ENCODE data around the gene TRMU. TPM values are rescaled to one million over a fixed set of nuclear protein-coding genes. Genes with fewer than 3 reads are reported as not detected.

Gene TRMU
- total RNA-seq, 3 donors from 2014 or later (not counting 1 experiment from before 2014, with no cell fraction given) = 54.5 to 77.9 (median 58.4) TPM

DNA sequence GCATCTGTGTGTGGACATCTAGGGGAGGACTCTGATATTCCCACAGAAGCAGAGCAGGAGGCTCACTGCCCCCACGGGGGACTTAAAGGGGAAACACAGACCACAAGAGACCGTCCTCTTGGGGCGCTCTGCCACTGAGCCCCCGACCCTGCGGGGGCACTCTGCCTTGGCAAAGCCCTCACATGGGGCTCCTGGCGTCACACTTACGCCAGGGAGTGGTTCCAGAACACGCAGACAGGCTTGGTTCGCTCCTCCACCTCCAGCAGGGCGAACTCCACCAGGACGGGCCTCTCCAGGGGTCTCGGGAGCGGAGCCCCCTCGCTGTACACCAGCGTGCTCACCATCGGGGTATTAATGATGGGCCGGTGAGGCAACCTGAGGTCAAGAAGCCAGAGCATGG, 45.1 kb downstream of the TRMU start:
- H3K36me3 ChIP-seq (ENCODE audit: control insufficient read depth, insufficient read depth, low read length) = no peaks in the 10 kb centered on the region
- H3K9me3 ChIP-seq (ENCODE audit: control insufficient read depth, insufficient read depth, low read length) = peaks cover 12% of the 10 kb centered on the region
- no peak overlapping the region for H3K4me3 ChIP-seq (ENCODE audit: low read length)
- intact Hi-C loops (cut with micrococcal nuclease) = no loop called here
- no peaks in the 10 kb centered on the region for H3K36me3 Mint-ChIP-seq
- peaks cover 0 to 9% of the 10 kb centered on the region in 2 donors for H3K27me3 Mint-ChIP-seq (ENCODE audit: low read depth in 2 of 2)
- H3K9me3 Mint-ChIP-seq = peaks cover 3 to 6% of the 10 kb centered on the region in 2 donors
- H3K27me3 ChIP-seq (ENCODE audit: control insufficient read depth, insufficient read depth, low read length) = no peaks in the 10 kb centered on the region
- TF ChIP-seq, protein P1, sequence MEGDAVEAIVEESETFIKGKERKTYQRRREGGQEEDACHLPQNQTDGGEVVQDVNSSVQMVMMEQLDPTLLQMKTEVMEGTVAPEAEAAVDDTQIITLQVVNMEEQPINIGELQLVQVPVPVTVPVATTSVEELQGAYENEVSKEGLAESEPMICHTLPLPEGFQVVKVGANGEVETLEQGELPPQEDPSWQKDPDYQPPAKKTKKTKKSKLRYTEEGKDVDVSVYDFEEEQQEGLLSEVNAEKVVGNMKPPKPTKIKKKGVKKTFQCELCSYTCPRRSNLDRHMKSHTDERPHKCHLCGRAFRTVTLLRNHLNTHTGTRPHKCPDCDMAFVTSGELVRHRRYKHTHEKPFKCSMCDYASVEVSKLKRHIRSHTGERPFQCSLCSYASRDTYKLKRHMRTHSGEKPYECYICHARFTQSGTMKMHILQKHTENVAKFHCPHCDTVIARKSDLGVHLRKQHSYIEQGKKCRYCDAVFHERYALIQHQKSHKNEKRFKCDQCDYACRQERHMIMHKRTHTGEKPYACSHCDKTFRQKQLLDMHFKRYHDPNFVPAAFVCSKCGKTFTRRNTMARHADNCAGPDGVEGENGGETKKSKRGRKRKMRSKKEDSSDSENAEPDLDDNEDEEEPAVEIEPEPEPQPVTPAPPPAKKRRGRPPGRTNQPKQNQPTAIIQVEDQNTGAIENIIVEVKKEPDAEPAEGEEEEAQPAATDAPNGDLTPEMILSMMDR (IDR thresholded peaks at IDR 0.05) = no peak
- no peak overlapping the region for H3K27ac ChIP-seq (ENCODE audit: low read length)
- peaks cover 12% of the 10 kb centered on the region for H3K4me1 ChIP-seq (ENCODE audit: control insufficient read depth, insufficient read depth, low read length)
- no peak for DNase-seq
- peaks cover 16 to 20% of the 10 kb centered on the region in 2 donors for H3K4me1 Mint-ChIP-seq
- no peak for ATAC-seq
- no peak overlapping the region for H3K4me3 Mint-ChIP-seq
- 84% methylated on average over 17 of the region's 17 CpGs for WGBS (ENCODE audit: insufficient coverage)
- no peak overlapping the region for H3K27ac Mint-ChIP-seq

DNA sequence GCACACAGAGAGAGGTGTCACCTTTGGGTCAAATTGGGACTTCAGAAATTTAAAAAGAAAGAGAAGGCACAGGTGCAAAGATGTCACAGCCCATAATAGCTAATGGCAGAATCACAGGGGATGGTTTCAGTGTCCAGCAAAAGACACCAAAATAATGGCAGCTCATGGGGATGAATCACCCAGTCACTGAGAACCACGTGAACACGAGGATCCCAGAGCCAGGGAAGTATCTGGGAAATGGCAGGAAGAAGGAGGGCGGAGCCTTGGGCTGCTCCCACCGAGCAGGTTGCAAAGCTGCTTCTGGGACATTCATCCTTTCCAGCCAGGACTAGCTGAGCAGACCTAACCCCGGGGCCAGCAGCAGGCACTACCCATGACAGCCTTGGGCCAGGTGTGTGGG, 45.6 kb downstream of the TRMU start:
- H3K27ac ChIP-seq (ENCODE audit: low read length) = no peak overlapping the region
- peaks cover 11 to 20% of the 10 kb centered on the region in 2 donors for H3K4me1 Mint-ChIP-seq
- H3K36me3 Mint-ChIP-seq = no peaks in the 10 kb centered on the region
- peaks cover 0 to 2% of the 10 kb centered on the region in 2 donors for H3K9me3 Mint-ChIP-seq
- DNase-seq = no peak
- ATAC-seq = no peak
- WGBS (ENCODE audit: insufficient coverage) = 76% methylated on average over 5 of the region's 5 CpGs
- no peak overlapping the region for H3K4me3 ChIP-seq (ENCODE audit: low read length)
- TF ChIP-seq, protein P1 (IDR thresholded peaks at IDR 0.05) = no peak
- no peak overlapping the region for H3K27ac Mint-ChIP-seq
- peaks cover 12% of the 10 kb centered on the region for H3K4me1 ChIP-seq (ENCODE audit: control insufficient read depth, insufficient read depth, low read length)
- no peak overlapping the region for H3K4me3 Mint-ChIP-seq
- no peaks in the 10 kb centered on the region for H3K36me3 ChIP-seq (ENCODE audit: control insufficient read depth, insufficient read depth, low read length)
- no peaks in the 10 kb centered on the region for H3K27me3 ChIP-seq (ENCODE audit: control insufficient read depth, insufficient read depth, low read length)
- intact Hi-C loops (cut with micrococcal nuclease) = no loop called here
- H3K9me3 ChIP-seq (ENCODE audit: control insufficient read depth, insufficient read depth, low read length) = peaks cover 8% of the 10 kb centered on the region
- peaks cover 0 to 7% of the 10 kb centered on the region in 2 donors for H3K27me3 Mint-ChIP-seq (ENCODE audit: low read depth in 2 of 2)

DNA sequence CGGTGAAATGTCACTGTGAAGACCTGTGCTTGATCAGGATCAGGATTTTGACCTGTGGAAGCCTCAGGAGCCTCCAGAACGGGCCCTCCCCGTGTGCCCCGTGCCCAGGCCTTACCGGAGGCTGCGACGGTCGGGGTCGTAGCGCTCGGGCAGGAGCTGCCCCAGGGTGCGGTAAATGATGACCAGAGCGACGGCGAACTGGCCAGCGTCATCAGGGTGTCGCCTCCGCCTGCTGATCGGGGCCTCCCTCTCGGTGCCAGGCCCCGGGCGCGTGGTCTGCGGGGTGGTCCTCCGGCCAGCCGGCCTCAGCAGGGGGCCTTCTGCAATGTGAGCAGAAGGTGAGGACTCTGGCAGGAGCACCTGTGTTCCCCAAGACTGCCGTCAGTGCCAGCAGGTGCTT, 46.2 kb downstream of the TRMU start:
- 97% methylated on average over 27 of the region's 27 CpGs for whole genome bisulfite sequencing (ENCODE audit: insufficient coverage)
- intact Hi-C loops (cut with micrococcal nuclease) = no loop called here
- Mint-ChIP-seq H3K4me3 (no peak overlapping the region), H3K4me1 (peaks cover 9 to 20% of the 10 kb centered on the region in 2 donors), H3K27ac (no peak overlapping the region), H3K9me3 (no peaks in the 10 kb centered on the region), H3K27me3 (ENCODE audit: low read depth in 2 of 2) (peaks cover 0 to 3% of the 10 kb centered on the region in 2 donors), H3K36me3 (no peaks in the 10 kb centered on the region)
- no peak overlapping the region for H3K27ac ChIP-seq (ENCODE audit: low read length)
- ATAC-seq (no peak), DNase-seq (no peak)
- TF ChIP-seq, protein P1 (IDR thresholded peaks at IDR 0.05) = no peak
- H3K4me1 ChIP-seq (ENCODE audit: control insufficient read depth, insufficient read depth, low read length) = peaks cover 12% of the 10 kb centered on the region
- peaks cover 2% of the 10 kb centered on the region for H3K9me3 ChIP-seq (ENCODE audit: control insufficient read depth, insufficient read depth, low read length)
- no peaks in the 10 kb centered on the region for H3K36me3 ChIP-seq (ENCODE audit: control insufficient read depth, insufficient read depth, low read length)
- no peaks in the 10 kb centered on the region for H3K27me3 ChIP-seq (ENCODE audit: control insufficient read depth, insufficient read depth, low read length)
- no peak overlapping the region for H3K4me3 ChIP-seq (ENCODE audit: low read length)

DNA sequence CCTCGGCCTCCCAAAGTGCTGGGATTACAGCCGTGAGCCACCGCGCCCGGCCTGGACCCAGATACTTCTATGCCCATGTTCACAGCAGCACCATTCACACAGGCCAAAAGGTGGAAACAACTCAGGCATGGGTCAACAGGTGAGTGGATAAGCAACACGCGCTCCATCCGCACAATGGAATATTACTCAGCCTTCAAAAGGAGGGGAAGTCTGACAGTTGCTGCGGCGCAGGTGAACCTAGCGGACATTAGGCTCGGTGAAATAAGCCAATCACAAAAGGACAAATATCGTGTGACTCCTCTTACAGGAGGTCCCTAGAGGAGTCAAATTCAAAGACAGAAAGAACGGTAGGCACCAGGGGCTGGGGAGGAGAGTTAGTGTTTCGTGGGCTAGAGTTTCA, 47.0 kb downstream of the TRMU start:
- Mint-ChIP-seq H3K4me1 (peaks cover 6 to 20% of the 10 kb centered on the region in 2 donors), H3K9me3 (no peaks in the 10 kb centered on the region), H3K4me3 (no peak overlapping the region), H3K27me3 (ENCODE audit: low read depth in 2 of 2) (no peaks in the 10 kb centered on the region), H3K27ac (no peak overlapping the region), H3K36me3 (no peaks in the 10 kb centered on the region)
- H3K27me3 ChIP-seq (ENCODE audit: control insufficient read depth, insufficient read depth, low read length) = no peaks in the 10 kb centered on the region
- peaks cover 12% of the 10 kb centered on the region for H3K4me1 ChIP-seq (ENCODE audit: control insufficient read depth, insufficient read depth, low read length)
- TF ChIP-seq, protein P1 (IDR thresholded peaks at IDR 0.05) = no peak
- intact Hi-C loops (cut with micrococcal nuclease) = no loop called here
- no peaks in the 10 kb centered on the region for H3K36me3 ChIP-seq (ENCODE audit: control insufficient read depth, insufficient read depth, low read length)
- H3K27ac ChIP-seq (ENCODE audit: low read length) = no peak overlapping the region
- WGBS (ENCODE audit: insufficient coverage) = 97% methylated on average over 15 of the region's 15 CpGs
- no peaks in the 10 kb centered on the region for H3K9me3 ChIP-seq (ENCODE audit: control insufficient read depth, insufficient read depth, low read length)
- no peak for DNase-seq
- no peak for ATAC-seq
- no peak overlapping the region for H3K4me3 ChIP-seq (ENCODE audit: low read length)
